Hematopoietic multipotent progenitor cell treated with erythropoietin and hydrocortisone succinate and interleukin-3 and kit ligand, for 17 days (in vitro differentiated cells): ENCODE results near the gene DNAJC3.
"Not testable (repeated sequence)": the region's sequence is repeated elsewhere in the genome, so short reads cannot be mapped to it uniquely, and the experiment has no call there.

Experiments used
- DNase-seq: peaks from one replicate; pipeline ENCODE4 v3.0.0-alpha.2; 2015; ENCODE audit warnings: low spot score

The DNAJC3 gene

GRCh38 chr13:95671597-95671996, 5.3 kb upstream of the DNAJC3 start:
- DNase-seq = no peak

- no peak for DNase-seq
These were observed 706 bp upstream of the DNAJC3 start for GRCh38 chr13:95676105-95676761.

GRCh38 chr13:95677564-95678266, 776 bp downstream of the DNAJC3 start:
- DNase-seq = peak; percentile 35

GRCh38 chr13:95678967-95679366, 2.0 kb downstream of the DNAJC3 start:
- DNase-seq = no peak

DNA sequence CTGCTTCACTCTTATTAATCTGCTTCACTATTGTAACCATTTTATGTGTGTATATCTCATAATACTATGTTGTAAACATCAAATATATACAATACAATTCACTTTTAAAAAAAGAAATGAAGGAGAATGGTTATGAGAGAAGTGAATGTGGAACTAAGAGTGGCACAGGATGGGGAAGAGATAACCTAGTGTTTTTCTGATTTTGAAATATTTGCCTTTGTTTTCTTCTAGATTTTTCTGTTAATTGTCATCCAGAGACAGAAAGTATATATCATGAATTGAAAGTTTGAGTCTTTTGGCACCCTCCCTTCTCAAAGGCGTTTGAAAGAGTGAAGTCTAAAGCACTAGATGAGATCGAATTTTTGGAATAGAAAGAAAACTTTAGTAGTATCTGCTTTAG, 2.8 kb downstream of the DNAJC3 start:
- DNase-seq = no peak

DNA sequence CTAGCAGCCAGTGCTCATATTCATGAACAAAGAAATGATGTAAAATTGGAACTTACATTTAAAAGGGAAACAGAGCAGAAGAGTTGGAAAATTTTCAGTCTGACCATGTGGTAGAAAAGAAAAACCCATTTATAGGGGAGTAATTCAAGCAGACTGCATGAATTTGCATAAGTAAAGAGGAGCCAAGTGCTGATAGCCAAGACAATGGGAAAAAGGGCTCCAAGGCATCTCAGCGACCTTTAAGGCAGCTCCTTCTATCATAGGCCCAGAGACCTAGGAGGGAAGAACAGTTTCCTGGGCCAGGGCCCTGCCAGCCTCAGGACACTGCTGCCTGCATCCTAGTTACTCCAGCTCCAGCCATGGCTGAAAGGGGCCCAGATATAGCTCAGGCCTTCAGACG, 7.5 kb downstream of the DNAJC3 start:
- DNase-seq = no peak

DNA sequence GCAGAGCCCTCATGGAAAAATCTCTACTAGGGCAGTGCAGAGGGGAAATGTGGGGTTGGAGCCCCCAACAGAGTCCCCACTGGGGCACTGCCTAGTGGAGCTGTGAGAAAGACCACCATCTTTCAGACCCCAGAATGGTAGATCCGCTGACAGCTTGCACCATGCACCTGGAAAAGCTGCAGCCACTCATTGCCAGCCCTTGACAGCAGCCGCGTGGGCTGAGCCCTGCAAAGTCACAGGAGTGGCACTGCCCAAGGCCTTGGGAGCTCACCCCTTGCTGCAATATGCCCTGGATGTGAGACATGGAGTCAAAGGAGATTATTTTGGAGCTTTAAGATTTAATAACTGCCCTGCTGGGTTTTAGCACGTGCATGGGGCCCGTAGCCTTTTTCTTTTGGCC, 8.0 kb downstream of the DNAJC3 start:
- not testable (repeated sequence) for DNase-seq

- DNase-seq = no peak
These were observed 12.6 kb downstream of the DNAJC3 start for GRCh38 chr13:95689582-95689926.

DNA sequence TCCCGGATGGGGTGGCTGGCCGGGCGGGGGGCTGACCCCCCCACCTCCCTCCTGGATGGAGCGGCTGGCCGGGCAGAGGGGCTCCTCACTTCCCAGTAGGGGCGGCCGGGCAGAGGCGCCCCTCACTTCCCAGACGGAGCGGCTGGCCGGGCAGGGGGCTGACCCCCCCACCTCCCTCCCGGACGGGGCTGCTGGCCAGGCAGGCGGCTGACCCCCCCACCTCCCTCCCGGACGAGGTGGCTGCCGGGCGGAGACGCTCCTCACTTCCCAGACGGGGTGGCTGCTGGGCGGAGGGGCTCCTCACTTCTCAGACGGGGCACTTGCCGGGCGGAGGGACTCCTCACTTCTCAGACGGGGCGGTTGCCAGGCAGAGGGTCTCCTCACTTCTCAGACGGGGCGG, 14.0 kb downstream of the DNAJC3 start:
- not testable (repeated sequence) for DNase-seq

- DNase-seq = no peak
These were observed 20.2 kb downstream of the DNAJC3 start for GRCh38 chr13:95697052-95697680.

DNA sequence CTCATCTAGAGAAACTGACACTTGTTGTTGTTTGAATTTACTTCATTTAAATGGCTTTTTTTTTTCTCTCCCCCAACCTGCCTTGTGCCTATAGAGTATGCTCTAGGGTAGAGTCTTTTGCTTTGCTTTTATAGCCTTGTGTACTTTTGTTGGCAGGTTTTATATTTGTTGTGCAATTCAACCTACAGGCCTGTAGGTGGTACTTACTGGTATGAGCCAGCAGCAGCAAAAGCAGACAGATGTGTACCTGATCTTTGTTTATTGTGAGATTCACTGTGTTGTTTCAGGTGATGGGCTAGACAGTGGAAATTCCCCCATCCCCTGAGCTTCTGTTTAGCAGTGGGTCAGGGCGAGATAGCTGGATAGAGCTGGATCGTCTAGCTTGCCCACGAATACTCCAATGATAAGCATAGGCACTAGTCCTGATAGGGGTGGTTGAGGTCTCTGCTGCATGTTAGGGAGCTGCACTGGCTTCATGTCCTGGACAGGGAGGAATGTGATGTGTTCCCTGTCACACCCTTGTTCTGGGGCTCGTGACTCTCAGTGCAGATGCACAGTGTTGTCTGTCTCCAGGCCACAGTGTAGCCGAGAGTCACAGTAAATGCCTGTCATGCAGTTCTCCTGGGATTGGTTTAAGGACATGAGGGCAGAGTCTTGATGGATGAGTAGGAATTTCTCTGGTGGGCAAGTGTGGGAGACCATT, 21.3 kb downstream of the DNAJC3 start:
- DNase-seq = no peak

GRCh38 chr13:95703576-95703975, 26.6 kb downstream of the DNAJC3 start:
- DNase-seq = no peak

DNA sequence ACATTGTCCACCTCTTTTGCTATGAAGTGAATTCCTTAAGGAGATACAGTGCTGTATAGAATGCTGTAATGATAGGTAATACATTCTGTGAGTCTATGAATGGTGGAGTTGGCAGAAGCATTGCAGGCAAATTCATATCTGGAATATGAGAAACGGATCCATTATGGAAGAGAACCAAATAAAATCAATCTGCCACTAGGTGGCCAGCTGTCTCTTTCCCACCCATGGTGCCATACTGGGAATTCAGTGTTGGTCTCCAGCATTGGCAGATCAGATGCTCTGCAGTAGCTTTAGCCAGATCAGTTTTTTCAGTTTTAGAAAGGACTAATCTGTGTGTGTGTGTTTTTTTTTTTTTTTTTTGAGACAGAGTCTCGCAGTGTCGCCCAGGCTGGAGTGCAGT, 27.6 kb downstream of the DNAJC3 start:
- no peak for DNase-seq

DNA sequence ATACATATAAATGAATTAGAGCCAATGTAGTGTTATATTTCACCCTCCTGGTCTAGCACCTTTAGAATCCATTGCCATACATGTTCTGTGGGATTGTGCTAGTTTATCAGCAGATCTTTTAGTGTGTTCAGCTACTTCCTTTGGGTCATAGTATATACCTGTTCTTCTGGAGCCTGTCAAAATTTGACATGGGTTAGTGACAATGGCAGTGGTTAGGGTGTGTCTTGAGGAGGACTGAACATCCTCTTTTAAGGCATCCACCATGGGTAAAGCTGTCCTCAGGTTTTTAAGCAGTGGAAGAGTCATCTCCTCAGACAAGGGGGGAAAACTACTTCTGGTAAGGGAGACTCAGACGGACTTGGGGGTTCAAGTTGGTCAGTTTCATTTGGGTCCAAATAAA, 29.4 kb downstream of the DNAJC3 start:
- DNase-seq = no peak

GRCh38 chr13:95707035-95707434, 30.1 kb downstream of the DNAJC3 start:
- no peak for DNase-seq

DNA sequence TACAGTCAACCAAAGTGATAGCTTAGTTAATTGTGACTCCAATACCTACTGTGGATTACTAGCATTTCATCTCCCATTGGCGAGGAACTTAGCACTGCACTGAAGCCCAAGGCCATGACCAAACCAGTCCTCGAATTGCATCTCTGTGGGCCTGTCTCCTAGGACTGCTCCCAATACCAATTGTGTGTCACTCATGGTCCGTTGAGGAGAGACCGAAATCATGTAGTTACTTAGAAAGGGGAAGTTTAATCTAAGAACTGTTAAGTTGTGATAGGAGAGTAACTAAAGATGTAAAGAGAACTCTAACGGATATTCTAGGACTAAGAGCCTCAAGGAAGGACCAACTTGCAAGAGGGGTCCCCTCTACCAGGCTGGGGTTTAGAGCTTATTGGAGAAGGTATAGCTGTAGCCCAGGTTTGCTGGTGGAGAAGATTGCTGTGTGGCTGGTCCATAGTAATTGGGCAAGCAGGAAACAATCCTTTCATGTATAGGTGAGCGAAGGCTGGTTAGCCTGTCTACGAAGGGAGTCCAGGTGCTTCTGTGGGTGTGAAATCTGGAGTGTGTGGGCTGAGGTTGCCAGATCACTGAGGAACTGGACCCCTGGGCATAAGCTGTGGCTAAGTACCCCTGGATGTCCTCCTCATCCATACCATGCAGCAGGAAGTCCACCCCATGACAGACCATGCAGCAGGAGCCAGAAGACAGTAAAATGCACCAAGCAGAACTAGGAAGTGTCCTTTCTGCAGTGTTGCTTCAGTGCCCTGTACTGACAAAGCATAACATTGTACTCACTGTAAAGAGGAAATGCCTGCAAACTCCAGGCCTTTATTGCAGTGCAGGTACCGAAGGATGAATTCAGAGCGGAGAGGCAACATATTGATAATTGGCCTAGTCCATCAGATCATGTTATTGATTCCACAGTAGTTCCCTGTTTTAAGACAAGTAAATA, 30.8 kb downstream of the DNAJC3 start:
- DNase-seq = no peak

- DNase-seq = no peak
These were observed 31.4 kb downstream of the DNAJC3 start for GRCh38 chr13:95708391-95708774.

- no peak for DNase-seq
These were observed 32.0 kb downstream of the DNAJC3 start for GRCh38 chr13:95708811-95709500.

GRCh38 chr13:95710313-95710712, 33.4 kb downstream of the DNAJC3 start:
- no peak for DNase-seq

GRCh38 chr13:95712846-95713245, 35.9 kb downstream of the DNAJC3 start:
- not testable (repeated sequence) for DNase-seq

DNA sequence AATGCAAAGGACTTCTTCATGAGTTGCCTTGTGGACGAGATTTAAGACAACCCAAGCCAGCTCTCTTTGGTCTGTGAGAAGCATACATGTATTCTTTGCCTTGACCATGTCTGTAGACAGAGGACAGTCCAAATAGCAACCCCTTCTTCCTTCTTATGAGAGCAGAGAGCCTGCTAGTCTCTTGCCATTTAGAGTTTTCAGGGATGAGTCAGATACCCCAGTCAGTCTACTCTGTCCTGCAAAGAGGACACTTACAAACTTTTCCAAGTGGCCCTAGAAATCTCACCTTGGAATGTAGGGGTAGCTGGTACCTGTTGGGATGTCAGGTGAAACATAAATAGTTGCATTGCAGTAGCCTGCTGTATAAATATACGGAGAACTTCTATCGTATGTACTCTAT, 36.7 kb downstream of the DNAJC3 start:
- no peak for DNase-seq
